SK-N-SH treated with all-trans-retinoic acid at 6 μM for 48 hours (cell line): ENCODE data around the gene CACNA1G.

ENCODE experiments used
- ATAC-seq: fragments of 200-7000 bp; cut with Tn5 transposase; 3 replicates; pipeline ENCODE4 v1.9.1; 2020; ENCODE audit warnings: mild to moderate bottlenecking, moderate library complexity
- ARNTL ChIP-seq: fragments of 450-650 bp; formaldehyde crosslinking; IDR thresholded peaks from 2 replicates; pipeline ENCODE4 v1.5.0; 2020; ENCODE audit warnings: low read depth, mild to moderate bottlenecking, moderate library complexity, borderline replicate concordance
- CREB5 ChIP-seq: fragments of 250-450 bp; sonication (Bioruptor Pico); IDR thresholded peaks from 2 replicates; pipeline ENCODE4 v1.5.1; 2020; ENCODE audit warnings: low read depth, mild to moderate bottlenecking, moderate library complexity
- CSDC2 ChIP-seq: fragments of 250-450 bp; sonication (Bioruptor Pico); IDR thresholded peaks from 2 replicates; pipeline ENCODE4 v1.5.0; 2020; ENCODE audit warnings: mild to moderate bottlenecking, moderate library complexity
- ESRRG ChIP-seq: fragments of 250-450 bp; sonication (Bioruptor Pico); IDR thresholded peaks from 2 replicates; pipeline ENCODE4 v1.6.1; 2021; ENCODE audit warnings: mild to moderate bottlenecking
- GLIS3 ChIP-seq: fragments of 250-450 bp; sonication (Bioruptor Pico); IDR thresholded peaks from 2 replicates; pipeline ENCODE4 v1.5.0; 2020; ENCODE audit warnings: mild to moderate bottlenecking, moderate library complexity
- ISL1 ChIP-seq: fragments of 250-450 bp; sonication (Bioruptor Pico); IDR thresholded peaks from 2 replicates; pipeline ENCODE4 v2.1.2; 2022; ENCODE audit warnings: mild to moderate bottlenecking, moderate library complexity
- OSR1 ChIP-seq: fragments of 250-450 bp; sonication (Bioruptor Pico); IDR thresholded peaks from 2 replicates; pipeline ENCODE4 v1.8.0; 2022; ENCODE audit warnings: moderate library complexity, mild to moderate bottlenecking, inconsistent platforms
- PPARA ChIP-seq: fragments of 250-450 bp; sonication (Bioruptor Pico); IDR thresholded peaks from 2 replicates; pipeline ENCODE4 v1.5.0; 2020; ENCODE audit warnings: mild to moderate bottlenecking, borderline replicate concordance
- RARB ChIP-seq: fragments of 250-450 bp; sonication (Bioruptor Pico); IDR thresholded peaks from 2 replicates; pipeline ENCODE4 v1.8.0; 2021; ENCODE audit warnings: mild to moderate bottlenecking, moderate library complexity
- SNAI2 ChIP-seq: fragments of 250-450 bp; sonication (Bioruptor Pico); IDR thresholded peaks from 2 replicates; pipeline ENCODE4 v1.5.0; 2020; ENCODE audit warnings: mild to moderate bottlenecking, moderate library complexity
- TCF4 ChIP-seq: fragments of 250-450 bp; sonication (Bioruptor Pico); IDR thresholded peaks from 2 replicates; pipeline ENCODE4 v1.8.0; 2021; ENCODE audit warnings: mild to moderate bottlenecking, moderate library complexity, borderline replicate concordance
- TOX ChIP-seq: fragments of 250-450 bp; sonication (Bioruptor Pico); IDR thresholded peaks from 2 replicates; pipeline ENCODE4 v1.8.0; 2021; ENCODE audit warnings: mild to moderate bottlenecking, moderate library complexity, borderline replicate concordance
- TSHZ2 ChIP-seq: fragments of 250-450 bp; sonication (Bioruptor Pico); IDR thresholded peaks from 2 replicates; pipeline ENCODE4 v1.5.0; 2020; ENCODE audit warnings: mild to moderate bottlenecking, moderate library complexity
- ZC3H10 ChIP-seq: fragments of 250-450 bp; sonication (Bioruptor Pico); IDR thresholded peaks from 2 replicates; pipeline ENCODE4 v1.5.1; 2021; ENCODE audit warnings: mild to moderate bottlenecking, moderate library complexity
- ZFP3 ChIP-seq: fragments of 250-450 bp; sonication (Bioruptor Pico); IDR thresholded peaks from 2 replicates; pipeline ENCODE4 v1.5.0; 2020; ENCODE audit warnings: mild to moderate bottlenecking, moderate library complexity
- ZFP30 ChIP-seq: fragments of 450-650 bp; formaldehyde crosslinking; IDR thresholded peaks from 2 replicates; pipeline ENCODE4 v1.5.0; 2022; ENCODE audit warnings: mild to moderate bottlenecking, moderate library complexity
- ZNF565 ChIP-seq: fragments of 450-650 bp; formaldehyde crosslinking; conservative IDR thresholded peaks from 2 replicates; pipeline ENCODE4 v1.5.0; 2020; ENCODE audit warnings: low read depth, mild to moderate bottlenecking, moderate library complexity
- ZNF8 ChIP-seq: fragments of 450-650 bp; formaldehyde crosslinking; IDR thresholded peaks from 2 replicates; pipeline ENCODE4 v1.5.0; 2020; ENCODE audit warnings: mild to moderate bottlenecking, moderate library complexity
- TF ChIP-seq, protein P1 (sequence below): fragments of 250-450 bp; sonication (Bioruptor Pico); IDR thresholded peaks from 2 replicates; pipeline ENCODE4 v1.8.0; 2021; ENCODE audit warnings: low read depth, mild to moderate bottlenecking, moderate library complexity, borderline replicate concordance
- TF ChIP-seq, protein P2 (sequence below): fragments of 250-450 bp; sonication (Bioruptor Pico); IDR thresholded peaks from 2 replicates; pipeline ENCODE4 v1.5.1; 2021; ENCODE audit warnings: mild to moderate bottlenecking, moderate library complexity
- TF ChIP-seq, protein P3 (sequence below): fragments of 250-450 bp; sonication (Bioruptor Pico); IDR thresholded peaks from 2 replicates; pipeline ENCODE4 v1.8.0; 2020; ENCODE audit warnings: mild to moderate bottlenecking, moderate library complexity, borderline replicate concordance

The CACNA1G gene

GRCh38 chr17:50668838-50669581 is 108.5 kb downstream of the CACNA1G start:
- no peak for TF ChIP-seq ESRRG (CRISPR knock-in tag)
- TF ChIP-seq ZNF565 (CRISPR knock-in tag) = no peak
- TF ChIP-seq TSHZ2 (CRISPR knock-in tag) = no peak
- TF ChIP-seq ZNF8 = no peak
- TF ChIP-seq CREB5 = no peak
- no peak for TF ChIP-seq CSDC2
- TF ChIP-seq OSR1 (CRISPR knock-in tag) = no peak
- no peak for TF ChIP-seq RARB
- no peak for TF ChIP-seq ISL1 (CRISPR knock-in tag)
- no peak for TF ChIP-seq TOX (CRISPR knock-in tag)
- TF ChIP-seq SNAI2 (CRISPR knock-in tag) = no peak
- no peak; the same call in 2 of the 3 replicates for ATAC-seq

GRCh38 chr17:50672071-50672470 is 111.6 kb downstream of the CACNA1G start:
- no peak for TF ChIP-seq ZC3H10 (CRISPR knock-in tag)
- TF ChIP-seq ZFP30 (CRISPR knock-in tag) = no peak
- no peak for TF ChIP-seq OSR1 (CRISPR knock-in tag)
- TF ChIP-seq, protein P1, sequence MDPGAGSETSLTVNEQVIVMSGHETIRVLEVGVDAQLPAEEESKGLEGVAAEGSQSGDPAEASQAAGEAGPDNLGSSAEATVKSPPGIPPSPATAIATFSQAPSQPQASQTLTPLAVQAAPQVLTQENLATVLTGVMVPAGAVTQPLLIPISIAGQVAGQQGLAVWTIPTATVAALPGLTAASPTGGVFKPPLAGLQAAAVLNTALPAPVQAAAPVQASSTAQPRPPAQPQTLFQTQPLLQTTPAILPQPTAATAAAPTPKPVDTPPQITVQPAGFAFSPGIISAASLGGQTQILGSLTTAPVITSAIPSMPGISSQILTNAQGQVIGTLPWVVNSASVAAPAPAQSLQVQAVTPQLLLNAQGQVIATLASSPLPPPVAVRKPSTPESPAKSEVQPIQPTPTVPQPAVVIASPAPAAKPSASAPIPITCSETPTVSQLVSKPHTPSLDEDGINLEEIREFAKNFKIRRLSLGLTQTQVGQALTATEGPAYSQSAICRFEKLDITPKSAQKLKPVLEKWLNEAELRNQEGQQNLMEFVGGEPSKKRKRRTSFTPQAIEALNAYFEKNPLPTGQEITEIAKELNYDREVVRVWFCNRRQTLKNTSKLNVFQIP (CRISPR knock-in tag) = no peak
- TF ChIP-seq TCF4 = no peak
- TF ChIP-seq PPARA (CRISPR knock-in tag) = no peak
- TF ChIP-seq GLIS3 = no peak
- TF ChIP-seq SNAI2 (CRISPR knock-in tag) = no peak
- no peak for TF ChIP-seq ARNTL (CRISPR knock-in tag)
- no peak for TF ChIP-seq ZFP3
- no peak for TF ChIP-seq TSHZ2 (CRISPR knock-in tag)
- TF ChIP-seq ISL1 (CRISPR knock-in tag) = no peak
- no peak for TF ChIP-seq ZNF8
- no peak for TF ChIP-seq CSDC2
- TF ChIP-seq, protein P2, sequence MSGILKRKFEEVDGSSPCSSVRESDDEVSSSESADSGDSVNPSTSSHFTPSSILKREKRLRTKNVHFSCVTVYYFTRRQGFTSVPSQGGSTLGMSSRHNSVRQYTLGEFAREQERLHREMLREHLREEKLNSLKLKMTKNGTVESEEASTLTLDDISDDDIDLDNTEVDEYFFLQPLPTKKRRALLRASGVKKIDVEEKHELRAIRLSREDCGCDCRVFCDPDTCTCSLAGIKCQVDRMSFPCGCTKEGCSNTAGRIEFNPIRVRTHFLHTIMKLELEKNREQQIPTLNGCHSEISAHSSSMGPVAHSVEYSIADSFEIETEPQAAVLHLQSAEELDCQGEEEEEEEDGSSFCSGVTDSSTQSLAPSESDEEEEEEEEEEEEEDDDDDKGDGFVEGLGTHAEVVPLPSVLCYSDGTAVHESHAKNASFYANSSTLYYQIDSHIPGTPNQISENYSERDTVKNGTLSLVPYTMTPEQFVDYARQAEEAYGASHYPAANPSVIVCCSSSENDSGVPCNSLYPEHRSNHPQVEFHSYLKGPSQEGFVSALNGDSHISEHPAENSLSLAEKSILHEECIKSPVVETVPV (CRISPR knock-in tag) = no peak
- TF ChIP-seq CREB5 = no peak
- TF ChIP-seq ZNF565 (CRISPR knock-in tag) = no peak
- no peak for TF ChIP-seq ESRRG (CRISPR knock-in tag)
- TF ChIP-seq, protein P3, sequence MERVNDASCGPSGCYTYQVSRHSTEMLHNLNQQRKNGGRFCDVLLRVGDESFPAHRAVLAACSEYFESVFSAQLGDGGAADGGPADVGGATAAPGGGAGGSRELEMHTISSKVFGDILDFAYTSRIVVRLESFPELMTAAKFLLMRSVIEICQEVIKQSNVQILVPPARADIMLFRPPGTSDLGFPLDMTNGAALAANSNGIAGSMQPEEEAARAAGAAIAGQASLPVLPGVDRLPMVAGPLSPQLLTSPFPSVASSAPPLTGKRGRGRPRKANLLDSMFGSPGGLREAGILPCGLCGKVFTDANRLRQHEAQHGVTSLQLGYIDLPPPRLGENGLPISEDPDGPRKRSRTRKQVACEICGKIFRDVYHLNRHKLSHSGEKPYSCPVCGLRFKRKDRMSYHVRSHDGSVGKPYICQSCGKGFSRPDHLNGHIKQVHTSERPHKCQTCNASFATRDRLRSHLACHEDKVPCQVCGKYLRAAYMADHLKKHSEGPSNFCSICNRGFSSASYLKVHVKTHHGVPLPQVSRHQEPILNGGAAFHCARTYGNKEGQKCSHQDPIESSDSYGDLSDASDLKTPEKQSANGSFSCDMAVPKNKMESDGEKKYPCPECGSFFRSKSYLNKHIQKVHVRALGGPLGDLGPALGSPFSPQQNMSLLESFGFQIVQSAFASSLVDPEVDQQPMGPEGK (CRISPR knock-in tag) = no peak
- TF ChIP-seq TOX (CRISPR knock-in tag) = no peak
- no peak for ATAC-seq
